GM12865 (cell line): ENCODE results near the gene NMRAL1.

ENCODE experiments used
- DNase-seq: peaks from one replicate; pipeline ENCODE4 v3.0.0; 2010; ENCODE audit warnings: low read depth
- H3K4me3 ChIP-seq: 2 replicates; pipeline ENCODE4 v1.5.1; 2011; ENCODE audit warnings: mild to moderate bottlenecking, low read depth, low read length, control low read depth
- CTCF ChIP-seq: IDR thresholded peaks from 2 replicates; pipeline ENCODE4 v1.5.1; 2011; ENCODE audit warnings: low read length, control low read depth, low read depth, inconsistent platforms; ENCODE audit not compliant: insufficient read depth; ENCODE audit errors: missing control alignments

NMRAL1 gene

GRCh38 chr16:4420505-4421105 lies 53.8 kb downstream of the NMRAL1 start:
- H3K4me3 ChIP-seq, result no peak overlapping the region
- no peak for DNase-seq
- no peak for TF ChIP-seq CTCF

GRCh38 chr16:4419402-4419959 lies 54.9 kb downstream of the NMRAL1 start:
- no peak for TF ChIP-seq CTCF
- DNase-seq, result no peak
- no peak overlapping the region for H3K4me3 ChIP-seq

GRCh38 chr16:4416200-4417032 lies 58.0 kb downstream of the NMRAL1 start, which contains the start of gene CORO7:
CORO7 (minus strand) TSS chr16:4416596; CDS start chr16:4416518, 78 bp downstream.
- peak within 1 kb of the TSS; percentile 90 for H3K4me3 ChIP-seq
- no peak for TF ChIP-seq CTCF
- DNase-seq, result peak; percentile 97

- H3K4me3 ChIP-seq, result peak overlapping the region; percentile 90
- TF ChIP-seq CTCF, result no peak
- peak; percentile 72 for DNase-seq
These were observed 58.8 kb downstream of the NMRAL1 start for GRCh38 chr16:4415538-4416199.

- H3K4me3 ChIP-seq, result peak overlapping the region; percentile 90
- no peak for TF ChIP-seq CTCF
- DNase-seq, result peak; percentile 98
These were observed 60.1 kb downstream of the NMRAL1 start for GRCh38 chr16:4414187-4414917.

- no peak for TF ChIP-seq CTCF
- no peak overlapping the region for H3K4me3 ChIP-seq
- DNase-seq, result no peak
These were observed 61.6 kb downstream of the NMRAL1 start for GRCh38 chr16:4412854-4413253.
